ENCODE results near the gene STRC.
"Not testable (repeated sequence)": the region's sequence is repeated elsewhere in the genome, so short reads cannot be mapped to it uniquely, and the experiment has no call there.

Gene STRC

GRCh38 chr15:43618700-43619099 is at the start of gene STRC:
STRC (minus strand) TSS chr15:43618800; CDS start chr15:43618722, 78 bp downstream.
- not testable (repeated sequence) for DNase-seq

DNA sequence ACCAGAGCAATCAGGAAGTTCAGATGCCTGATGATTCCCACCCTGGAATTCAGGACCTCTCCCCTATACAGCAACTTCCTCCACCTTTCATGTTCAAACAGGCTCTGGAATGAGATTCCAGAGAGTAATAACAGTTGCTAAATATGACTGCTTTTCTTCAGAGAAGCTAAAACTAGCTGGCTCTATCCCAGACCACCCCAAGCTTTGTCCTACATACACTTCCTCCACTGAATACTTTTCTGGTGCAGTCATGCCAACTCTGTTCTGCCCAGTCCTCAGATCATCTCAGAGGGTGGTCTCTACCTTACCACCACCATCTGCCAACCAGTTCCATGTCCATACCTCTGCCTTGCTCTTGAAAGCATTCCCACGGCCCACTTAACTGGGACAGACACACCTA is 47.6 kb upstream of the STRC start:
- not testable (repeated sequence) for DNase-seq

DNA sequence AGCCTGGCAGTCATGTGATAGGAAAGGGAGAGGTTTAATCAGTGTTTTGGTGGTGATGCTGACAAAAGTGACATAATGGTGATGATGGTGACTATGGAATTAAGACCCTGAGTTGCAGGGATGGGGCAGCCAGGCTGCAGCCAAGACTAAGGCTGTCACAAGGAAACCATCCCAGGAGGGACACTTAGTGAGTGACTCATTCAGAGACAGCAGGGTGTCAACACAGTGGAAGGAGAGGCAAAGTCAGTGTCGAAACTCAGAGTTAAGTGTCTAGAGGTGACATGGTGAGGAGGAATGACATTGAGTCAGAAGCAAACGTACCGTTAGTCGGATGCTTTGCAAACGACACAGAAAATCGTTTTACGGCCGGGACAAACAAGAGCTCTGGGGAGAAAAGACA is 44.7 kb upstream of the STRC start:
- DNase-seq: not testable (repeated sequence)

DNA sequence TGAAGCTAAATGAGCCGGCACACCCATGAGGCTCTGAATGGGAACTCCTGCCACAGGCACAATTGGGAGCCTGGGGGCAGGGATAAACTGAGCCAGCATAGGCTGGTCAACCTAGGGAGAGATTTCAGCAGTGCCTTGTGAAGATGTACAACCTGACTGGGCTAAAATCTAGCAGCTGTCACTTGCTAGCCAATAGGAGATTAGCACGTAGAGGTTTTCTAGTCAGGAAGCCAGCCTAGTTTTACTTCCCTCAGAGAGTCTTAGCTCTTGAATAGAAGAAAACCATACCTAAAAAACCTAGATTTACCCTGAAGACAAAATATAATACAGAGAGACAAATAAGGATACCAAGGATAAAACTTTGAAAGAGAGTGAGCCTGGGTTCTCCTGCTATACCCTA is 43.7 kb upstream of the STRC start:
- not testable (repeated sequence) for DNase-seq

- DNase-seq: not testable (repeated sequence)
These were observed 41.1 kb upstream of the STRC start for GRCh38 chr15:43659727-43660126.

- DNase-seq: not testable (repeated sequence)
These were observed 30.9 kb upstream of the STRC start for GRCh38 chr15:43649430-43649926.

- DNase-seq: no peak
These were observed 30.2 kb upstream of the STRC start, which contains the start of gene CATSPER2 for GRCh38 chr15:43648649-43649429. CATSPER2 (minus strand) TSS chr15:43648844; CDS start chr15:43648061, 783 bp downstream.

DNA sequence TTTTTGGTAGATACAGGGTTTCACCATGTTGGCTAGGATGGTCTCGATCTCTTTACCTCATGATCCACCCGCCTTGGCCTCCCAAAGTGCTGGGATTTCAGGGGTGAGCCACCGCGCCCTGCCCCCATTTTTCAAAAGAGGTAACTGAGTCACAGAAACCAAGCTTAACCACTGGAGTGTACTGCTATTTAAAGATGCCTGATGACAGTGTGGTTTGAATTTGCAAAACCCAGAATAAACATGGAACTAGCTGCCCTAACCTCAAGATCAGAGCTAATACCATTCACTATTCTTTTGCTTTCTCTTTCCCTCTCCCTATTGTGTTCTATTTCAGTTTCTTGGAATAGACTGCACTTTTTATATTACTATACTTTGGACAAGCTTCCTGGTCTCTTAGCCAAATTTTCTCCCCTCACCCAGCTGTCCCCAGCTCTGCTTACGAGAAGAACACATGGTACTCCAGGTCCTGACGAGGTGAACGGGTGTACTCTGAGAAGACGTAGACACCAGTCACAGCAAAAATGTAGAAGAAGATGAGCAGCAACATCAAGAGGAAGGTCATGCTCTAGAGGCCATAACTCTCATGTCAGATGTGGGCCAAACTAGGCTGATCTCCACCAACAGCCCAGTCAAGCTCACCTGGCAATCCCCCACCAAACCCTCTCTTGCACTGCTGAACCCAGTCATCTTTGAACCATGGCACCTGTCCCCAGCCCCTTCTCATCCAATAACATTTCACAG is 20.0 kb upstream of the STRC start:
- DNase-seq: not testable (repeated sequence)

DNA sequence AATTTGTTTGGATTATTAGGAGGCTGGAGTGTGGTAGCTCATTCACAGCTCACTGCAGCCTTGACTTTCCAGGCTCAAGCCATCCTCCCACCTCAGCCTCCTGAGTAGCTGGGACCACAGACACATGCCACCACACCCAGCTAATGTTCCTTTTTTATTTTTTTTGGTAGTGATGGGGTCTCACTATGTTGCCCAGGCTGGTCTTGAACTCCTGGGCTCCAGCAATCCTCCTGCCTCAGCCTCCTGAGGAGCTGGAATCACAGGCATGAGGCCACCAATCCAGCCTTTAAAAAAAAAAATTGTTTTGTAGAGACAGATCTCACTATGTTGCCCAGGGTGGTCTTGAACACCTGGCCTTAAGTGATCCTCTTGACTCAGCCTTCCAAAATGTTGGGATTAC is 8.3 kb upstream of the STRC start:
- DNase-seq: not testable (repeated sequence)

DNA sequence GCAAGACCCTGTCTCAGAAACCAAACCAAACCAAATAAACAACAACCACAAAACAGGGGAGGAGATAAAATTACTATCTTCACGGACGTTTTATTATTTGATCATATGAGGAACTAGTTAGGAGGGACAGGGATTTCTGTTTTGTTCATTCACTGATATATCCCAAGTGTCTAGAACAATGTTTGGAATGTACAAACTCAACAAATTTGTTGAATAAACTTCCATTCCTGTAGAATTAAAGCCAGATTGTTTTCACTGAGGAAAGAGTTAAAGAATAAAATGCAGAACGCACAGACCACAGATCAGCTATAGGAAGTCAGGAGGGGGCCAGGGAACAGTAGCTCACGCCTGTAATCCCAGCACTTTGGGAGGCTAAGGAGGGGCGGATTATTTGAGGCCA is 6.5 kb upstream of the STRC start:
- DNase-seq: no peak

DNA sequence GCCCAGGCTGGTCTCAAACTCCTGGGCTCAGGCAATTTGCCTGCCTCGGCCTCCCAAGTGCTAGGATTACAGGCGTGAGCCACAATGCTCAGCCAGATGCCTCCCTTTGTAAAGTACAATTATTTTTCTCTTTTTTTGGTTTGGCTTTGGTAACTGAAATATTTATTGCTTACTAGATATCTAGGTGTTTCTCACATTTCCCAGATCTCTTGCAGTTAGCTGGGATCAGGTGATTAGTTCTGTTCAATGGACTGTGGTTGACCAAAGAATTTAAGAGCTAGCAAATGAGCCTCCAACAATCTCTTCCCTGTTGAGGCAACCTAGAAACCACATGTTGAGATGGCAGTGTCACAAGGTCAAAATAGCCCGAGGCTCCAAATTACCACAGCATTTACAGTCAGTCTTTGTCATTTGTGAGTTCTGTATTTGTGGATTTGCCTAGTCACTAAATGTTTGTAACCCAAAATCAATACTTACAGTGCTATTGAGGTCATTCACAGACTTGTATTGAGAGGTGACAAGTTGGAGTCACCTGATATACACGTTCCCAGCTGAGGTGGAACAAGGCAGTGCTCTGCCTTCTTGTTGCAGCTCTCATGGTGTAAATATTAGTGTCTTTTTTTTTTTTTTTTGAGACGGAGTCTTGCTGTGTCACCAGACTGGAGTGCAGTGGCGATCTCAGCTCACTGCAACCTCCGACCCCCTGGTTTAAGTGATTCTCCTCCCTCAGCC is 3.6 kb upstream of the STRC start:
- DNase-seq: not testable (repeated sequence)

DNA sequence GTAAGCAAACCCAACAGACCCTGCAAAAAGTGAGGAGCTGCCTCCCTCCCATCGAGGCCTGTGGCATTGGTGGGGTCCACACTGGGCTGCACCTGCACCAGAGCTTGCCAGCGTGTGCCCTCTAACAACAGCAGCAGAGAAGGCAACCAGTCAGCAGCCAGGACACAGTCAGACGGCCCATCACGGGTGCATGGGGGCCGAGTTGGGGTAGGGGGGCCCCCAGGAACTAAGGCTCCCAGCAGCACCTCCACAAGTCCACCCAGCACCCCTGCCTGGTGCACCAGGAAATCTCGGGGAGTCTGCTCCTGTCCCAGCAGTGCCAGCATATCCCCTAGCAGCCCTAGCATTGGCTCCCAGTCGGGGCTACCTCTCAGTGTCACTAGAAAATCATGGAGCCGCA is 850 bp downstream of the STRC start:
- DNase-seq: not testable (repeated sequence)

- DNase-seq: not testable (repeated sequence)
These were observed 16.4 kb downstream of the STRC start for GRCh38 chr15:43602233-43602632.

GRCh38 chr15:43600200-43600599 is 18.4 kb downstream of the STRC start:
- DNase-seq: not testable (repeated sequence)

DNA sequence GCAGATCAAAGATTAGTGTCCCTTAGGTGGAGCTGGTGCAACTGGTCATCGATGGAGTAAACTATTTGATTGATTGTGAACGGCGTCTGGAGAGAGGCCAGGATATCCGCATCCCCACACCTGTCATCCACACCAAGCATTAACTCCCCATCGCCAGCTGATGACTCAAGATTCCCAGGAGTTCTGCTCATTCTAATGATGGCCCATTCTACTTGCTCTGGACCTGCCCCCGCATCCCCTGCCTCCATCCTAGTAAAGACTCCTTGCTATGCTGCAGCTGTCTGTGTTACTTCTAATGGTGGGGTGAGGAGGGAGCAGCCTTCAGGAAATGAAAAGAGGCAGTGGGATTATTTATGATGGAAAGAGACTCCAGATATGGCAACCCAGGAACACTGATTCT is 19.5 kb downstream of the STRC start:
- not testable (repeated sequence) for DNase-seq

GRCh38 chr15:43593328-43594190 is 25.0 kb downstream of the STRC start, which contains the start of gene CKMT1B:
CKMT1B (plus strand) TSS chr15:43594027; CDS start chr15:43594219, 192 bp downstream.
- not testable (repeated sequence) for DNase-seq

DNA sequence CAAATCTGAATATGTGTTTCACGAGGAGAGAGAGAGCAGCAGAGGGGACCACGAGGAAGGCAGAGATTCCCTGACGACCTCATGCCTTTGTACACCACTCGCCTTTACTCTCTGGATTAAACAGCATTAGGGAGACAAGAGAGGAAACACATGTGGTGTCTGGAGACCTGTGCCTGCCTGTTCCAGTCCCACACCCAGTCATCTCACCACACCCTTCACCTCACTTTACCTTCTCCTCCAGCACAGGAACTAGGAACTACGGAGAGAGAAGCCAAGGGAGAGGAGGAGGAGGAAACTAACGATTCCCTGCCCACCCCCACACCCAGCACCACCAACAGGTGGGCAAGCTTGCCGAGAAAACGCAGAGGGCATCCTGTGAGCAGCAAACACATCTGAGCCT is 25.8 kb downstream of the STRC start:
- not testable (repeated sequence) for DNase-seq

DNA sequence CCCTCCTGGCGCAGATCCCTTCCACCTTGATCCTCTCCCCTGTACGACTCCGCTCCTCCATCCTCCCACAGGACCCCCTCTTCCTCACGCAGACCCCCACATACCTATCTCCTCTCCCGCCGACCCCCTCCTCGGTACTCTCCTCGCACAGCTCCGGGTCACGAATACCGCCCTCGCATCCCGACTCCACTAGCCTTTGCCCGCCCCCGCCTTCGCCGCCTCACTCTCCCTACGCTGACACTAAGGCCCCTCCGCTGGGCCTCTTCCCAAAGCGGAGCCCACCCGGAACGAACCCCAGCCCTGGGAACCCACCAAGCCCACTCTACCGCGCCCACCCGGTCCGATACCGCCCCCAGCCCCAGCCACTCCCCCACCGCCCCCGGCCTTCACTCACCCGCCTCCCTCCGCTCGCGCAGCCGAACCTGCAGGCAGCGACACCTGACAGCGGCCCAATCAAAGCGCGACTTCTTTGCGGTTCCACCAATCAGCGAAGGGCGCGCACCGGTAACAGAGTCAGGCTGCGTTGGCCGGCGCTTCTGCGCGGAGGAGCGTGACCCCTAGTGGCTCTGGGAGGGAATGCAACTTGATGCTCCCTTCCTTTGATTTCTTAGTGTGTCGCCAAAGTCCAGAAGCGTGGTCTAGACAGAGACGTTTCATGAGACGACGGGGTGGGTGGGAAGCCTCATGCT is 28.7 kb downstream of the STRC start, which contains the start of gene PPIP5K1:
Gene PPIP5K1, minus strand, starts transcription at position 431 of the 689 bp plus-strand sequence. CDS start 5,704 bp downstream, outside the sequence.
- not testable (repeated sequence) for DNase-seq

DNA sequence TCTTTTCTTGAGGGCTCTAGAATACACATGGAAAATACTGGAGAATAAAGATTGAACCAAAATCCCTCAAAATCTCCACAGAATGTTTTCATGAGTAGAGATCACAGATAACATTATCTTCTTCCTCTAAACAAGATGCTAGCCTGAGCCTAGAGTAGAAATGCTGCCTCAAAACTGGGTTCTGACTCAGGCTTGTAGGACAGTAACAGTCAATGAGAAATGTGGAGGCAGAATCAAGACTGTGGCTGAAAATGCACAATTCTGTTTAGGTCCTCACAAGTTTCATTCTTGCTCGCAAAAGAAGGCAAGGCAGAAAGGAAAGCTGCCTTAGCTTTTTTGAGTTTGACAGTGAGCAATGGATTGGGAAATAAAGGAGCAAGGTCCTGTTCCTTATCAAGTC is 44.0 kb downstream of the STRC start:
- DNase-seq: not testable (repeated sequence)

GRCh38 chr15:43566615-43567014 is 52.0 kb downstream of the STRC start:
- not testable (repeated sequence) for DNase-seq

DNA sequence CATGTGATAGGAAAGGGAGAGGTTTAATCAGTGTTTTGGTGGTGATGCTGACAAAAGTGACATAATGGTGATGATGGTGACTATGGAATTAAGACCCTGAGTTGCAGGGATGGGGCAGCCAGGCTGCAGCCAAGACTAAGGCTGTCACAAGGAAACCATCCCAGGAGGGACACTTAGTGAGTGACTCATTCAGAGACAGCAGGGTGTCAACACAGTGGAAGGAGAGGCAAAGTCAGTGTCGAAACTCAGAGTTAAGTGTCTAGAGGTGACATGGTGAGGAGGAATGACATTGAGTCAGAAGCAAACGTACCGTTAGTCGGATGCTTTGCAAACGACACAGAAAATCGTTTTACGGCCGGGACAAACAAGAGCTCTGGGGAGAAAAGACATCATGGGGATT is 54.8 kb downstream of the STRC start:
- not testable (repeated sequence) for DNase-seq
